Sigmoid colon (tissue), 4 donors: ENCODE results near the gene STKLD1.

Source experiments
- CTCF ChIP-seq, 4 experiments: fragments of 450-650 bp in 3 of 4; fragments of 200-600 bp in 1 of 4; IDR thresholded peaks; one replicate each; pipeline ENCODE4 v1.5.1; 2016 to 2019; ENCODE audit warnings: antibody characterized with exemption in 4 of 4, mild to moderate bottlenecking in 3 of 4, moderate library complexity in 2 of 4
- POLR2A ChIP-seq, 2 donors: fragments of 450-650 bp; IDR thresholded peaks; one replicate each; pipeline ENCODE4 v1.6.1; 2016; ENCODE audit warnings: antibody characterized with exemption in 2 of 2, mild to moderate bottlenecking in 2 of 2, moderate library complexity in 2 of 2
- POLR2AphosphoS5 ChIP-seq, 4 donors: sonication (generic); formaldehyde crosslinking; IDR thresholded peaks; one replicate each; pipeline ENCODE4 v1.6.1; 2017; ENCODE audit warnings: antibody characterized with exemption in 4 of 4

- TF ChIP-seq POLR2A (IDR thresholded peaks at IDR 0.05), result no peak
- no peak for TF ChIP-seq CTCF (IDR thresholded peaks at IDR 0.05)
- no peak for TF ChIP-seq POLR2AphosphoS5 (IDR thresholded peaks at IDR 0.05)
These were observed 26.5 kb downstream of the STKLD1 start for GRCh38 chr9:133402689-133403088.
